CD4-positive, alpha-beta T cell treated with Interleukin-1 beta for 1 hour (primary cell): Measurements from ENCODE around the gene C11orf86.
"Not testable (repeated sequence)": the region's sequence is repeated elsewhere in the genome, so short reads cannot be mapped to it uniquely, and the experiment has no call there.

Experiments used
- DNase-seq, 2 donors: peaks; one replicate each; pipeline ENCODE4 v3.0.0-alpha.2; 2020 to 2022

C11orf86 gene

GRCh38 chr11:66992041-66992440, 16.9 kb downstream of the C11orf86 start:
- DNase-seq = no peak

GRCh38 chr11:66996609-66997273, 21.6 kb downstream of the C11orf86 start:
- DNase-seq = no peak

- DNase-seq = no peak
These were observed 24.5 kb downstream of the C11orf86 start for GRCh38 chr11:66999555-66999954.

GRCh38 chr11:67001332-67001731, 26.2 kb downstream of the C11orf86 start:
- no peak for DNase-seq

- DNase-seq = no peak
These were observed 27.3 kb downstream of the C11orf86 start for GRCh38 chr11:67002297-67002913.

- DNase-seq = no peak
These were observed 27.9 kb downstream of the C11orf86 start for GRCh38 chr11:67002921-67003411.

- DNase-seq = not testable (repeated sequence)
These were observed 30.1 kb downstream of the C11orf86 start for GRCh38 chr11:67005200-67005599.

GRCh38 chr11:67006029-67006884, 31.2 kb downstream of the C11orf86 start:
- peak; percentile 10 for DNase-seq

- no peak for DNase-seq
These were observed 32.0 kb downstream of the C11orf86 start for GRCh38 chr11:67007126-67007525.

GRCh38 chr11:67010296-67010905, 35.3 kb downstream of the C11orf86 start:
- no peak for DNase-seq

GRCh38 chr11:67013511-67014045, 38.5 kb downstream of the C11orf86 start:
- no peak for DNase-seq

GRCh38 chr11:67014343-67014742, 39.2 kb downstream of the C11orf86 start:
- DNase-seq = no peak

- DNase-seq = no peak
These were observed 39.9 kb downstream of the C11orf86 start for GRCh38 chr11:67015048-67015447.

GRCh38 chr11:67016550-67016949, 41.4 kb downstream of the C11orf86 start:
- no peak for DNase-seq

- DNase-seq = no peak
These were observed 45.8 kb downstream of the C11orf86 start for GRCh38 chr11:67020949-67021348.

- DNase-seq = no peak
These were observed 47.3 kb downstream of the C11orf86 start for GRCh38 chr11:67022341-67022933.

- DNase-seq = no peak
These were observed 48.2 kb downstream of the C11orf86 start, which contains the start of gene SYT12 for GRCh38 chr11:67022961-67023956. Gene SYT12 (plus strand): TSS chr11:67023134. CDS start chr11:67030145, 7,011 bp downstream.

GRCh38 chr11:67023957-67024353, 48.9 kb downstream of the C11orf86 start:
- no peak for DNase-seq

- DNase-seq = peak; percentile 55 to 67
These were observed 49.3 kb downstream of the C11orf86 start for GRCh38 chr11:67024410-67024809.

GRCh38 chr11:67024966-67025365, 49.9 kb downstream of the C11orf86 start:
- no peak for DNase-seq

- DNase-seq = no peak
These were observed 50.6 kb downstream of the C11orf86 start for GRCh38 chr11:67025750-67026149.
